ENCODE measurements around the gene ACADS. TPM values are rescaled to one million over a fixed set of nuclear protein-coding genes. Genes with fewer than 3 reads are reported as not detected.
A peak's percentile ranks its signal among the peaks of the same experiment; 100 is the strongest.
"Not testable (repeated sequence)": the region's sequence is repeated elsewhere in the genome, so short reads cannot be mapped to it uniquely, and the experiment has no call there.

ACADS gene
- total RNA-seq, 2 donors from 2014 or later: 86.0 to 202 TPM

DNA sequence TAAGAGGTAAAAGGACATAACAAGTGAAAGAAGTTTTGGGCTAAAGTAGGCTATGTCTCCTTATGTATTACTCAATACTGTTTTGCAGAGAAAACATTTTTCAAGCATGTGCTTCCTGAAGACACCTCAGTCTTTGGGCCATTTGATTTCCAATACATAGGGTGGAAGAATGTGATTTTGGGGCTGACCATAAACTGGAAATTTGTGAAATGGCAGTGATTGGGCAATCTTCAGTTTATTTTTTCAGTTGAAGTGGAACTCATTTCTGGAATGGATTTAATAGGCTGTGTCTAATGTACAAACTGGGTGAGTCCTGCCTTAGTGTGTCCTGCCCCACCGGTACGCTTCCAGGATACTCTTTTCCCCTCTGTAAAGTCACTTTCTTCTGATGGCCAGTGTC lies 2.8 kb upstream of the ACADS start:
- Histone ChIP-seq H3K27me3 (no peaks in the 10 kb centered on the region), H3K36me3 (no peaks in the 10 kb centered on the region), H3K9ac (ENCODE audit: low read depth in 2 of 2, low read length in 2 of 2) (no peak overlapping the region), H3K9me3 (no peaks in the 10 kb centered on the region), H3K27ac (no peak overlapping the region), H3K4me3 (no peak overlapping the region), H3K4me1 (peaks cover 6% of the 10 kb centered on the region)
- intact Hi-C loops (cut with DNase I): no loop called here
- DNase-seq: no peak
- TF ChIP-seq, protein P1, sequence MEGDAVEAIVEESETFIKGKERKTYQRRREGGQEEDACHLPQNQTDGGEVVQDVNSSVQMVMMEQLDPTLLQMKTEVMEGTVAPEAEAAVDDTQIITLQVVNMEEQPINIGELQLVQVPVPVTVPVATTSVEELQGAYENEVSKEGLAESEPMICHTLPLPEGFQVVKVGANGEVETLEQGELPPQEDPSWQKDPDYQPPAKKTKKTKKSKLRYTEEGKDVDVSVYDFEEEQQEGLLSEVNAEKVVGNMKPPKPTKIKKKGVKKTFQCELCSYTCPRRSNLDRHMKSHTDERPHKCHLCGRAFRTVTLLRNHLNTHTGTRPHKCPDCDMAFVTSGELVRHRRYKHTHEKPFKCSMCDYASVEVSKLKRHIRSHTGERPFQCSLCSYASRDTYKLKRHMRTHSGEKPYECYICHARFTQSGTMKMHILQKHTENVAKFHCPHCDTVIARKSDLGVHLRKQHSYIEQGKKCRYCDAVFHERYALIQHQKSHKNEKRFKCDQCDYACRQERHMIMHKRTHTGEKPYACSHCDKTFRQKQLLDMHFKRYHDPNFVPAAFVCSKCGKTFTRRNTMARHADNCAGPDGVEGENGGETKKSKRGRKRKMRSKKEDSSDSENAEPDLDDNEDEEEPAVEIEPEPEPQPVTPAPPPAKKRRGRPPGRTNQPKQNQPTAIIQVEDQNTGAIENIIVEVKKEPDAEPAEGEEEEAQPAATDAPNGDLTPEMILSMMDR (IDR thresholded peaks at IDR 0.05): no peak

DNA sequence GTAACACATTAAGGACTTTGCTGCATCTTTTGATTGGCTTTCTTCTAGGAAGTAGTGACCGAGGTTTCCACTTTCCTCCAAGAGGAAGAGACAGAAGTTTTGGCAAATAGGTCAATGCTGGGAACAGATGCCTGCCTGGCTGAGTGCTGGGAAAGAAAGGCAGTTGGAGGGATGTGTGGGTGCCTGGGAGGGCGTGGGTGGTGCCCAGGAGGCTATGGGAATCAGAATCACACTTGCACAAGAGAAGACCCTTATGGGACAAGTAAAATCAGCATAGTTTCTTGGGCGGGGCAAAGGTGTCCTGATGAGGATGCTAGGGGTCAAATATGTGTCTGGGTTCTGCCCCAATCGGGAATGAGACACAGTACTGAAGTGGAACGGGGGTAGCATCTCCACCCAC lies 906 bp upstream of the ACADS start:
- Histone ChIP-seq H3K9ac (ENCODE audit: low read depth in 2 of 2, low read length in 2 of 2) (peak overlapping the region in 1 of 2 donors; percentile 95), H3K4me3 (no peak overlapping the region), H3K27me3 (no peaks in the 10 kb centered on the region), H3K9me3 (no peaks in the 10 kb centered on the region), H3K4me1 (peaks cover 3% of the 10 kb centered on the region), H3K27ac (no peak overlapping the region), H3K36me3 (no peaks in the 10 kb centered on the region)
- no peak for DNase-seq
- intact Hi-C loops (cut with DNase I): no loop called here
- TF ChIP-seq, protein P1 (IDR thresholded peaks at IDR 0.05): no peak

- H3K9me3 ChIP-seq: no peaks in the 10 kb centered on the region
- H3K4me1 ChIP-seq: peaks cover 3% of the 10 kb centered on the region
- intact Hi-C loops (cut with DNase I): no loop called here
- H3K9ac ChIP-seq (ENCODE audit: low read depth in 2 of 2, low read length in 2 of 2): peak overlapping the region; percentile 13 to 95
- no peak for DNase-seq
- peak overlapping the region; percentile 56 for H3K27ac ChIP-seq
- peak overlapping the region; percentile 70 for H3K4me3 ChIP-seq
- no peaks in the 10 kb centered on the region for H3K36me3 ChIP-seq
- TF ChIP-seq, protein P1 (IDR thresholded peaks at IDR 0.05): no peak
- no peaks in the 10 kb centered on the region for H3K27me3 ChIP-seq
Observed at GRCh38 chr12:120725151-120725658, 421 bp upstream of the ACADS start.

DNA sequence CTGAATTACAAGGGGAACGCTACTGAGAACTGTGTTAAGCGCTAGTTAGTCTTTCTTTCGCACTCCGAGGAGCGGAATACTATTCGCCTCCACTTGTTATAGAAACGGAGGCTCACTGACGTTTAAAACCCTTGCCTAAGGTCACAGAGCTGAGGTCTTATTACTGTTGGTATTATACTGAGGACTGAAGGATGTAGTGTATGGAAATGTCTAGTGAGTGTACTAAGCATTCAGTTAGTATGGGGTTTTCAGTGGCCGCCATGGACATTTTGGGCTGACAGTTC lies 826 bp downstream of the ACADS start:
- Histone ChIP-seq H3K9ac (ENCODE audit: low read depth in 2 of 2, low read length in 2 of 2) (peak overlapping the region; percentile 77 to 95), H3K4me1 (peaks cover 3% of the 10 kb centered on the region), H3K27me3 (no peaks in the 10 kb centered on the region), H3K27ac (peak overlapping the region; percentile 56), H3K9me3 (no peaks in the 10 kb centered on the region), H3K36me3 (no peaks in the 10 kb centered on the region), H3K4me3 (peak overlapping the region; percentile 70)
- intact Hi-C loops (cut with DNase I): no loop called here
- TF ChIP-seq, protein P1 (IDR thresholded peaks at IDR 0.05): no peak
- DNase-seq: no peak

- no peaks in the 10 kb centered on the region for H3K27me3 ChIP-seq
- H3K9ac ChIP-seq (ENCODE audit: low read depth in 2 of 2, low read length in 2 of 2): peak overlapping the region; percentile 6 to 95
- peak overlapping the region; percentile 70 for H3K4me3 ChIP-seq
- no peaks in the 10 kb centered on the region for H3K9me3 ChIP-seq
- H3K4me1 ChIP-seq: peaks cover 3% of the 10 kb centered on the region
- no peaks in the 10 kb centered on the region for H3K36me3 ChIP-seq
- H3K27ac ChIP-seq: peak overlapping the region; percentile 56
- intact Hi-C loops (cut with DNase I): no loop called here
- TF ChIP-seq, protein P1 (IDR thresholded peaks at IDR 0.05): no peak
- no peak for DNase-seq
Observed at GRCh38 chr12:120726961-120727360, 1.3 kb downstream of the ACADS start.

GRCh38 chr12:120732198-120732597 lies 6.6 kb downstream of the ACADS start:
- DNase-seq; intact Hi-C loops (cut with DNase I); H3K27me3 ChIP-seq; H3K9me3 ChIP-seq; H3K4me1 ChIP-seq; H3K36me3 ChIP-seq; H3K4me3 ChIP-seq; H3K9ac ChIP-seq (ENCODE audit: low read depth in 2 of 2, low read length in 2 of 2); H3K27ac ChIP-seq: not testable (repeated sequence)

All from colonic mucosa (tissue), 4 donors.